Fibroblast of the conjunctiva (primary cell): Measurements from ENCODE around the gene PDE2A.

Experiments used
- DNase-seq: peaks from one replicate; pipeline ENCODE4 v3.0.0-alpha.2; 2010; ENCODE audit warnings: low read depth

PDE2A gene

GRCh38 chr11:72683782-72684200 is 9.6 kb upstream of the PDE2A start:
- no peak for DNase-seq

GRCh38 chr11:72682858-72683243 is 8.6 kb upstream of the PDE2A start:
- no peak for DNase-seq

- no peak for DNase-seq
Measured at GRCh38 chr11:72682238-72682857, 8.1 kb upstream of the PDE2A start.

GRCh38 chr11:72681226-72682153 is 7.3 kb upstream of the PDE2A start:
- no peak for DNase-seq

GRCh38 chr11:72680624-72681158 is 6.5 kb upstream of the PDE2A start:
- no peak for DNase-seq

GRCh38 chr11:72679869-72680268 is 5.6 kb upstream of the PDE2A start:
- no peak for DNase-seq

- DNase-seq: no peak
Measured at GRCh38 chr11:72678524-72678923, 4.3 kb upstream of the PDE2A start.

- DNase-seq: no peak
Measured at GRCh38 chr11:72676861-72677341, 2.7 kb upstream of the PDE2A start.

- no peak for DNase-seq
Measured at GRCh38 chr11:72675221-72675620, 999 bp upstream of the PDE2A start.

- DNase-seq: no peak
Measured at GRCh38 chr11:72673284-72673942, 809 bp downstream of the PDE2A start.

- DNase-seq: no peak
Measured at GRCh38 chr11:72672597-72673238, 1.5 kb downstream of the PDE2A start.

GRCh38 chr11:72671152-72672099 is 2.8 kb downstream of the PDE2A start:
- DNase-seq: no peak

- no peak for DNase-seq
Measured at GRCh38 chr11:72670041-72670440, 4.2 kb downstream of the PDE2A start.

- DNase-seq: no peak
Measured at GRCh38 chr11:72669527-72669926, 4.7 kb downstream of the PDE2A start.

- no peak for DNase-seq
Measured at GRCh38 chr11:72668629-72669347, 5.4 kb downstream of the PDE2A start.

GRCh38 chr11:72665911-72666472 is 8.2 kb downstream of the PDE2A start:
- DNase-seq: no peak

- DNase-seq: no peak
Measured at GRCh38 chr11:72662036-72662435, 12.2 kb downstream of the PDE2A start.

GRCh38 chr11:72661486-72661885 is 12.7 kb downstream of the PDE2A start:
- no peak for DNase-seq

- no peak for DNase-seq
Measured at GRCh38 chr11:72658989-72659640, 15.1 kb downstream of the PDE2A start.
